NCI-H2196 (cell line): ENCODE measurements around the gene HAS3.
"Not testable (repeated sequence)": the region's sequence is repeated elsewhere in the genome, so short reads cannot be mapped to it uniquely, and the experiment has no call there.

ENCODE experiments used
- DNase-seq: peaks from one replicate; lab custom pipeline; 2025; ENCODE audit not compliant: unreplicated experiment; lab: John Stamatoyannopoulos, UW

HAS3 gene, protein sequence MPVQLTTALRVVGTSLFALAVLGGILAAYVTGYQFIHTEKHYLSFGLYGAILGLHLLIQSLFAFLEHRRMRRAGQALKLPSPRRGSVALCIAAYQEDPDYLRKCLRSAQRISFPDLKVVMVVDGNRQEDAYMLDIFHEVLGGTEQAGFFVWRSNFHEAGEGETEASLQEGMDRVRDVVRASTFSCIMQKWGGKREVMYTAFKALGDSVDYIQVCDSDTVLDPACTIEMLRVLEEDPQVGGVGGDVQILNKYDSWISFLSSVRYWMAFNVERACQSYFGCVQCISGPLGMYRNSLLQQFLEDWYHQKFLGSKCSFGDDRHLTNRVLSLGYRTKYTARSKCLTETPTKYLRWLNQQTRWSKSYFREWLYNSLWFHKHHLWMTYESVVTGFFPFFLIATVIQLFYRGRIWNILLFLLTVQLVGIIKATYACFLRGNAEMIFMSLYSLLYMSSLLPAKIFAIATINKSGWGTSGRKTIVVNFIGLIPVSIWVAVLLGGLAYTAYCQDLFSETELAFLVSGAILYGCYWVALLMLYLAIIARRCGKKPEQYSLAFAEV

DNA sequence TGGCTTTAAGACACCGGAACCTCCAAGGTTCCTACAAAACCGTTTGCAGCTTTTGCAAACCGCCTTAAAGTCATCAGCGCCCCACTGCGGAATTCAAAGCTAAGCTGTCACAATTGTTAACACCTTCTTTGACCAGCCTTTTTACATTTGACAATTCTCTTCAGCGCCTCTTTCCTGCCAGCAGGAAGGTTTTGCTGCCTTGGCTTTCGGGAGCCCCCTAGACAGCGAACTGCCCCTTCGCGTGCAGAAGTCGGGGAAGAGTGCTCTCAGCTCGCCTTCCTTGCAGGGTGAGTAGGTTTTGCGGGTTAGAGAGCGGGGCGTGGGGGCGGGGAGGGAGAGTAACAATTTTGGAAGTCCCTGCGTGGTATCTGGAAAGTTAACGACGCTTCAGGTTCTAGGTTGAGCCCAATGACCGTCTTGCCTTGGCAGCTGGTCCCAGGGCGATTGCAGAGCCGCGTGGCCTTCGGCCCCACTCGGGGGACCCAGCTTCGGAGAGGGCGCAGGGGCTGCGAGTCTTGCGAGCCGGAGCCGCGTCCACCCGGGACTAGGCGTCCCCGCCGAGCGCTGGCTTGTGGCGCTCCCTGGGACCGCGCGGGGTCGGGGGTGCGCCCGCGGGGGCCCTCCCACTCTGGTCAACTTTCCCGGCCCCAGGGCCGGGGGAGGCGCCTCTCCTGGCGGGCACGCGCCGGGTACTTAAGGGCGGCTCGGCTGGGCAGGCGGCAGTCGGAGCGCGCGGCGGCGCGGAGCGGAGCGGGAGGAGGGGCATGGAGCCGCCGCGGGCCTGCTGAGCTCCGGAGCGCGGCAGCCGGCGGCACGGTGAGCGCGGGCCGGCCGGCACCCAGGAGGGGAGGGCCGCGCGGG, at the start of gene HAS3:
HAS3 (plus strand) TSS at position 153 of the 861 bp plus-strand sequence. CDS start 3,743 bp downstream, outside the sequence.
- peak; percentile 52 for DNase-seq

DNA sequence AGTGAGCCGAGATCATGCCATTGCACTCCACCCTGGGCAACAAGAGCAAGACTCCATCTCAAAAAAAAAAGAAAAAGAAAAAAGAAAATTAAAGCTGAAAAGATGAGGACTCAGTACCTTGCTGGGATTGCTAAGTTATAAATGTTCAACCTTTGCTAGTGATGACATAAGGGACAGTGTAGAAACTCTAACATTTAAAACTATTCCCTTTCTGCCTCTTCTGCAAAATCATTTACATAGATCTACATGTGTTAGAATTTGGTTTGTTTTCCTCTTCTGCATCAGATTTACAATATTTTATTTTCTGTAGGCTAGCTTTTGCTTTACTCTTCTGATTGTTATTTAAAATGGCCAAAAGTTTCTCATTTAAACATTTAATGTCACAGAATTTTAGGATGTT, 49.5 kb upstream of the HAS3 start:
- DNase-seq = no peak

DNA sequence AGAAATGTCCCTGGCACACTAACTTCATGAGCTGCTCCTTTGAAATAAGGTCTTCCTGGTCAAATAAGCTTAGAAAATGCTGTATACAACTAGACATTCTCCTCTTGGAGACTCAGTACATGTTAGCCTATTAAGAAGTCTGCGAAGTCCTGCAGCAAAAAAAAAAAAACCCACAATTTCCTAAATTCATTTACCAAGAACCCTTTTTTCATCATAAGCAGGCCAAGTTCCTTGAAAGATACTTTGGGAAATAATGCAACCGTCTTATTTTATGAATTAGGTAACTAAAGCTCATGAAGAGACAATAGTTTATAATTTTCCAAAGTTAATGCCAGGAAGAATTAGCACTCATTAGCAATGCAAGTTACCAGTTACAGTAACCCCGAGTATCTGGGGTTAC, 49.0 kb upstream of the HAS3 start:
- no peak for DNase-seq

DNA sequence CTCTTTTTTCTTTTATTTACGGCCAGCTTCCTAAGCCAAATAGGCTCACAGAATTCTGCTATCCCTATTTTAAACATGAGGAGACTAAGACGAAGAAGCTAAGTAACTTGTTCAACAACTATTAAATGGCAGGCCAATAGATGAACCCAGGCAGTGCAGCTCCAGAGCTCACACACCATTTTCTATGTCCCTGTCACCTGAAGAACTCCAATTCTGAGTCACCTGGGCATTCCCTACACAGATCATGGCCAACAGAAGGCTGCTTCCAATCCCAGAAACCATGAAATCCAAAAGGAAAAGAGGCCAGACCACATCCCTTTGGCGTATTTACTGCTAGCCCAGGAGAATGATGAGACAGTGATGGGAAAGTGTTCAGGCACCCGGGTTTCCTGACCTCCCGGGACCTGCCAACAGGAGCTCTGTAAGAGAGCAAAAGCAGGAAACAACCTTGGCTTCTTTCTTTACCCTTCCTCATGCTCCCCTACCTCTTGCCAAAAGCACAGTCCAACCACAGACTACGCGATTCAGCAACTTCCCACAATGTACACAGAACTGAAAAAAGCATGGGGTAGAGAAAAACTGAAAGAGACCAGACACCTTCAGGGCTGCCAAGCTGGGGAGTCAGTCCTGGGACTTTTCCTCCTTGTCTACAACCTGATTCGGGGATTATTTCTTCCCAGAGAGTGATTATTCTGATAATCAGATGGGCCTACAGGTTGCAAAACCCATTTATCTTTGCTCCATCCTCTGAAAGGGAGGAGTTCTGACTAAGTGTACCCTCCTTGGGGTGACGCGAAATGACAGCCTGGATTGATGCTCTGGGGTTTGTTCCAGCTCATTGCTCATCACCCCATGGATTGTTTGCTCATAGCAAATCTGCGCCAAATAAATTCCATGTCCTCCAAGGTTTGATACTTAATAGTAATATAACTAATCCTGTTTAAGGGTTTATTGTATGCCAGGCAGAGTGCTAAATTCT, 47.8 kb upstream of the HAS3 start:
- DNase-seq = peak; percentile 3

DNA sequence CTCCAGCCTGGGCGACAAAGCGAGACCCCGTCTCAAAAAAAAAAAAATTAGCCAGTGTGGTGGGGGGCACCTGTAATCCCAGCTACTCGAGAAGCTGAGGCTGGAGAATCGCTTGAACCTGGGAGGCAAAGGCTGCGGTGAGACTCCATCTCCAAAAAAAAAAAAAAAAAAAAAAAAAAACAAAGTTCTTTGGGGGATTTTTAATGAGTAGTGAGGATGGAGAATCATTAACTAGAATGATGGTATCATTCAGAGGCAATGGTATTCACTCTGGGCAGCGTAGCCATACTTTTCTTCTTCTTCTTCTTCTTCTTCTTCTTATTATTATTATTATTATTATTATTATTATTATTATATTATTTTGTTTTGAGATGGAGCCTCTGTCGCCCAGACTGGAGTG, 42.0 kb upstream of the HAS3 start:
- not testable (repeated sequence) for DNase-seq

DNA sequence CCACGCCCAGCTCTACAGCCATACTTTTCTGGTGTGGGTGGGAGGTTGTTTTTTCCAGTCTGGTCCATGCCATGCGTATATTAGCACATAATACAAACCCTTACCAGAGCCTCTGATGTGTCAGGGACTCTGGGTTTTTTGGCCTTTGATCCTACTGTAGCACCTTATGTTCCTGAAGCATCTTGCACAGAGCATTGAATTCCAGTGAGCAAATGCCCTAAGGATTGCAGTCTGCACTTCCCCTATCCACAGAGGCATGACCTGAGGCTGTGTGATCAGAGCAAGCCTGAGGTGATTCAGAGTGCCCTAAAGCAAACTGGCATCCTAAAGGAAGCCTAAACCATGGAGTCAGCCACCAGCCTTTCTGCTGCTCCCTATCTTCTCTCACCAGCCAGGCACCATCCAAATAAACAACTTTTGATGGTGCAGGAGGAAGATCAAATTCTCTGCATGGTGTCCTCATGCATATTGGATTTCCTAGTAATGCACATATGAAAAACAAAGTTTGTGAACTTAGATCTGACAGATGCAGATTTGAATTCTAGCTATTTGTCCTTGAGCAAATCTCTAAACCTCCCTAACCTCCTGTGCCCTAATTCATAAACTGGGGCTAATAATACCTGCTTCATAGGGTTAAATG, 41.2 kb upstream of the HAS3 start:
- no peak for DNase-seq

DNA sequence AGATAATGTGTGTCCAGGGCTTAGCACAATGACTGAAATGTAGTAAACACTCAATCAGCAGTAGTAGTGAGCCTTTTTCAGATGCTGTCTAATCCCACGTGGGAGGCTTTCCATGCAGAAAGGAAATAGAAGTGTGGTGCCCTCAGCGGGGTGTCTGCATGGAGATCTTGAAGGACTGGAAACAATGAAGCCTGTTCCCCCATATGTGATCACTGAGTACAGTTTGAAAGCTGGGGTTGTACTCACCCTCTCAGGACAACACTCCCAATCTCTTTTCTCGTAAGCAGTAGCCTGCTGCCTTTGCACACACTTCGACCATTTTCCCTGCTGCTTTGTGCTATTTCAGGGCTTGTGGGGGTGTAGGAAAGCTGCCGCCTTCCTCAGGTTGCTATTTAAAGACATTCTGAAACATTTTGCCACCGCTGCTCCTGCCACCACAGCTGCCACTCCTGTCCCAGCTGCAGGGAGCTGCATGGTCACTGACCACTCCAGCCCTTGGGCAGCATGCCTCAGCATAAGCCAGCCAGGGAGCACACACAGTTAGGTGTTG, 40.6 kb upstream of the HAS3 start:
- no peak for DNase-seq

DNA sequence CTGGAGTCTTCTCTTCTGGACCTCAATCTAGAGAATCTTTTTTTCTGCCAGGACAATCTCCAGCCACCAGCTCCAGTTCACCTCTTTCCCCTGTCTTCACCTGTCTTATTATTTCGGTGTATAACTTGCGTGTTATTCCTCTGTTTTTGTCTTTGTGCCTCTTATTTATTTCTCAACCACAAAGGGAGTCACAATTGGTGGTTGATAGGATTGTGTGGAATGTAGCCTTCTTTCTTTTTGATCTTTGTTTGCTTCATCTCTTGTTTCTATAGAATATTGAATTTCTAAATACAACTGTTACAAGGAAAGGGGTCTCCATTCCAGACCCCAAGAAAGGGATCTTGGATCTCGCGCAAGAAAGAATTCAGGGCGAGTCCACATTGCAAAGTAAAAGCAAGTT, 35.9 kb upstream of the HAS3 start:
- DNase-seq = no peak

DNA sequence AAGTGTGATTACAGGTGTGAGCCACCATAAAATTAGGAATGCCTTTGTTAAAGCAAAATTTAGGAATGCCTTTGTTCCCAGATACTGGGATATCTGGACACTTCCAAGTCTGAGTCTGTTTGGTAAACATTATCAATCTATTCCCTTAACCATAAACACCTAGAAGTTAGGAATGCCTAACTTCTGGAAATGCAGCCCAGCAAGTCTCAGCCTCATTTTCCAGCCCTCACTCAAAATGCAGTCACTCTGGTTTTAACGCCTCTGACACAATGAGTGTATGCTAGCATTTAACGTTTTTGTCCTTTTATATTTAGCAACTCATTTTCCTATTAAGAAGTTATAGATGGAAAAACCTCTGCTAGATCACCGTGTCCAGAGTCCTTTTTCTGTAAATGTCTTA, 34.4 kb upstream of the HAS3 start:
- no peak for DNase-seq

DNA sequence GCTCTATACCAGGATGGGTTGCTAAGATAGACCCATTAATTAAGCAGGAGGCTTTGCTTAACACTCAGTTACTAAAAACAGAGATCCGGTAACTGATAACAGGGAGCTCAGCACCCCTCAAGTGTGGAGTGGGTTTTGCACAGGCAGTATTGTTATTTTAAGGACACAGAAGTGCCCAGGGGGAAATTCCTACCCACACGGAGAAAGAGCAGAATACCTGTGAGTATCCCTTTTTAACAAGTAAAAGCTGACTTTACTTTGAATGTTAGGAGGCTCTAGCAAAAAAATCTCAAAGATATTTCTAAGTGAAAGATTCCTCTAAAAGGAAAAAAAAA, 32.8 kb upstream of the HAS3 start:
- no peak for DNase-seq

DNA sequence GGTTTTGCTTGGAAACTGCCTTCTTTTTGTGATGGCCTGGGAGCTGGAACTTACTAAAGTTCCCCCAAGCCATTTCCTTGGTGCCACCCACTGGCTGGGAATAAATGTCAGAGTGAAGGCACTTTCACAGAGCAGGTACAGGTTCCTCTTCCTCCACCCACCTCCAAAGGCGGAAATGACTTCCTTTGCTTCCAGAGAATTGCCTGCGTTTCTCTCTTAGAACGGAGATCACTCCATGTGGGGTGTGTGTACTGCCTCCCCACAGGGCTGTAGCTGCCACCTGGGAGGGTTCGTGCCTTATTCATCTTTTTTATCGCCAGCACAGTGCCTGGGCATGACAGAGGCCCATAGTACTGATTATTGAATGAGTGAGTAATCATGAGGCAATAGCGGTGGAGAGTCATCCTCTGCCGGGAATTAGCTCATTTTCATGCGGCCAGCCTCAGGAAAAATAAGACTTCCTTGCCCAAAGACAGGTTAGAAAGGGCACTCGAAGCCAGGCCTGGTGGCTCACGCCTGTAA, 32.2 kb upstream of the HAS3 start:
- DNase-seq = no peak

DNA sequence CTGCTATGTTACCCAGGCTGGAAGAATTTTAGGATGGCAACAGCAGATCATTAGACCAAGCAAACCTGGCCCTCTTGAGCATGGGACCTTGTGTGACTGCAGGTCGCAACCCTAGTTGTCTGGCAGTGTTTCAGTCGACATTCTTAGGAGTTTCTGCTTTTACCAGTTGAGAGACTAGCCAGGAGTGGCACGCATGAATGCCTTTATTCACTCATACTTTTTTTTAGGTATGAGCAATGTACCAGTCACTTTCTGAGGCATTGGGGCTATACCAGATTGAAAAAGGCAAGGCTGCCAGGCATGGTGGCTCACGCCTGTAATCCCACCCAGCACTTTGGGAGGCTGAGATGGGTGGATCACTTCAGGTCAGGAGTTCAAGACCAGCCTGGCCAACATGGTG, 28.2 kb upstream of the HAS3 start:
- DNase-seq = no peak

DNA sequence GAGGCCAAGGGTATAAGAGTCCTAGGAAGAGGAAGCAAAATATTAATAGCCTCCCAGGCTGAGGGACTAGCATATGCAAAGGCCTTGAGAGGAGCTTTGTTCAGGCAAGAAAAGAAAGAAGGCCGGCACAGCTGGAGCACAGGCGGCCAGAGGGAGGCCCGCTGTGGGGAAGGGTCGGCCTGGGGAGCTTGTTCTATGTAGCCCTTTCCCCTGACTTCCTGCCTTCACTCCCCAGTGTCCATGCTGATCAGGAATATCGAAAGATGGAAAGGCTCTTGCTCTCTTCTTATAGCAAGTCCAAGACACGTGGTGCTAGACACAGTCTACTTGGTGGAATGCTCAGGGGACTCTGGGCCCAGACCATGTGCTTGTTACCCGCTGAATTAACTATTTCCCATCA, 27.4 kb upstream of the HAS3 start:
- DNase-seq = no peak

DNA sequence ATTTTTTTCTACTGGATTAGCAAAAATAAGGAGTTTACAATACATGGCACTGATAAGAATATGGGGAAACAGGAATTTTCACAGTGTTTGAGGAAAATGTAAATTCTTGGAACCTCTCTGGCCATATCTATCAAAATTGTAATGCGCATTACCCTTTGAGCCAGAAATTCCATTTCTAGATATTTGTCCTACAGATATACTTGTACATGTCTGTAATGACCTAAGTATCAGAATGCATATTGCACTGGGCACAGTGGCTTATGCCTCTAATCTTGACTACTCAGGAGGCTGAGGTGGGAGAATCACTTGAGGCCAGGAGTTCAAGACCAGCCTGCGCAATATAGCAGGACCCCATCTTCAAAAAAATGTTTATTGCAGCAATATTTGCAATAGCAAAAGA, 25.8 kb upstream of the HAS3 start:
- DNase-seq = no peak

DNA sequence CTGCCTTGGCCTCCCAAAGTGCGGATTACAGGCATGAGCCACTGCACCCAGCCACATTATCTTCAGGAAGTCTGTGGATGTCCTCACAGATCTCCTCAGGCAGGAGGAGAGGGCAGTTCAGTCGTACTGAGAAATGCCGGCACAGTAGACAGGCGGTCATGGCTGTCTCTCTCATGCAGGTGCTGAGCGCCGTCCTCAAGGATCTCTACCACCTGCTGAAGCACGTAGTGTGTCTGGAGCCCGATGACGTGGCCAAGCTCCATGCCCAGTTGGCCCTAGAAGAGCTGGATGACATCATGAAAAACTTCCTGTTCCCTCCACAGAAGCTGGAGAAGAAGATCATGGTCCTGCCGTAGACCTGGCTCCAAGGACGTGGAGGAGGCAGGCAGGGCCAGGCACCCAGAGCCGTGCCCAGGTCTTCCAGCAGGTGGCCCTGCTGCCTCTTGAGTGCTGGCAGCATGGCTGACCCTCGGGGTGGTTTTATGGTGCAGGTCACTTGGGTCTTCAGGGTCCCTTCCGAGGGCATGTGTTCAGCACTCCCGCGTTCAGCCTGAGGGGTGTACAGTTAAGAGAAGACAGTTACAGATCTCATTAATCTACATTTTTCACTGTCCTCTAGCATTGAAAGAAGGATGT, 22.0 kb upstream of the HAS3 start:
- DNase-seq = no peak

DNA sequence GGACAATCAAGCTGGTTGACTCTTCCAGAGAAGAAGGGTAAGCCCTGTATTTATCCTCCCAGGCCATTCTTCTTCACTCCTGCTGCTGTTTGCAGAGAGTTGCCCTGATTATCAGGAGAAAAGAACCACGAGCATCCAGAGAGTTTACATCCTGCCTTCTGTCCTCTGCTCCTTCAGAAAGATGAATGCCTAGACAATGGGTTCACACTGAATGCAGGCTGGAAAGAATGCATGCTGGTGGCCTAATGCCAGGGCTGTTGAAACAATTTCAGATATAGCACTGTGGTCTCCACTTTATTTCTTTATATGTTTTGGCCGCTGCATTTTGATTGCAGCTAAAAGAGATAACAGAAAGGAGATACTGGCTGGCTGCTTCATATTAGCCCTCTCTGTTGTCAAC, 21.2 kb upstream of the HAS3 start:
- DNase-seq = no peak

DNA sequence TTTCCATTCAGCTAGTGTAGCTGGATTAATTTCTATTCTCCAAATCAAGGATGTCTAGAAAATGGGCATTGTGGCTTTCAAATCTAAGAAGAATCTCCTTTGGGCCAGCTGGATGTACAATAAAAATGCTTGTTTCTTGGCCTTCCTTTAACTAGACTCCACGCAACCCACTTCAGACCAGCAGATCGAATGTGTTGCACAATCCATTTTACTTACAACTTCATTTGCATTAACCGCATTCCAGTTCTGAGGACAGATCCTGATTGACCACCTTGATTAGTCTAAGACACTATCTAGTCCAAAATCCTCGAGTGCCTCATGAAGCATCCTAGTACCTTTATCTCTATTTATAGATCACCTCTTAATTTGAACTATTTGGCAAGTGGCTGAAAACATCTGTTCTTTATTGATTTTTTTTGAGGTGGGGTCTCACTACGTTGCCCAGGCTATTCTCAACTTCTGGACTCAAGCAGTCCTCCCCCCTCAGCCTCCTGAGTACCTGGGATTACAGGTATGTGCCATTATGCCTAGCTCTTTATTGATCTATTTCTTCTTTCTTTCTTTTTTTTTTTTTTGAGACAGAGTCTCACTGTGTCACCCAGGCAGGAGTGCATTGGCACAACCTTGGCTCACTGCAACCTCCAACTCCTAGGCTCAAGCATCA, 20.3 kb upstream of the HAS3 start:
- DNase-seq = no peak

DNA sequence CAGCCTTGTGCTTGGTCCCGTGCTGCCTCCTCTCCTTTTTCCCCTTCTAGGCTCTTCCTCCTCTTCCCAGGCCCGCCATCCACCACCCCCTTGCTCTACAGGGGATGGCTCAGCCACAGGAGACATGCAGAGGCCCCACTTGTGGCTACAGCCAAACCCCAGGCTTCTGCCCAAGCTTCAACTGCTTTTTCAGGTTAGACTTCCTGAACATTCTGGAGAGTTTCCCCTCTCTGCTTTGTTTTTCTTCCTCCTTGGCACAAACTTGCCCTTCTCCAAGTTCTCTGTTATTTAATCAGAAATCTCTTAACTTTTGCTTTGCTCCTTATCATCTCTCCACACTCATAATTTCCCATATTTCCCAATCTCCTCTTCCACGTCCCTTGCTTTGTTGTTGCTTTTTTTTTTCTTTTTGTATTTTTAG, 18.3 kb upstream of the HAS3 start:
- DNase-seq = no peak

DNA sequence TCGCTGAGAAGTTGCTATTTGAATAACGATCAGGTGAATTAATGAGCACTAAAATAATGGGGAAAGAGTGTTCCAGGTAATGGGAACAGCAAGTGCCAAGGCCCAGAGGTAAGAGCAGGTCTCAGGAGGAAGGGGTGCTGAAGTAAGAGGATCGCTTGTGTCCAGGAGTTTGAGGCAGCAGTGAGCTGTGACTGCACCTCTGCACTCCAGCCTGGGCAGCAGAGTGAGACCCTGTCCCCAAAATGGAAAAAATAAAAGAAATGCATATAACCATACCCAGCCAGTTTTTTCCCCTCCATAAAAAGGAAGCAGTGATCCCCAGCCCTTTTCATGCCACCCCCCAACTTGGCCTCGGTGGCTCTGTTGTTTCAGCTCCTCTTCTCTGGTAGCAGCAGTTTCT, 16.8 kb upstream of the HAS3 start:
- DNase-seq = no peak
